ENCODE data around the gene UBE2G2. TPM values are rescaled to one million over a fixed set of nuclear protein-coding genes. Genes with fewer than 3 reads are reported as not detected.

Gene UBE2G2
- polyA plus RNA-seq, 1 donor (not counting 4 experiments of a cell fraction or from before 2014, with no cell fraction given) = 106 TPM

DNA sequence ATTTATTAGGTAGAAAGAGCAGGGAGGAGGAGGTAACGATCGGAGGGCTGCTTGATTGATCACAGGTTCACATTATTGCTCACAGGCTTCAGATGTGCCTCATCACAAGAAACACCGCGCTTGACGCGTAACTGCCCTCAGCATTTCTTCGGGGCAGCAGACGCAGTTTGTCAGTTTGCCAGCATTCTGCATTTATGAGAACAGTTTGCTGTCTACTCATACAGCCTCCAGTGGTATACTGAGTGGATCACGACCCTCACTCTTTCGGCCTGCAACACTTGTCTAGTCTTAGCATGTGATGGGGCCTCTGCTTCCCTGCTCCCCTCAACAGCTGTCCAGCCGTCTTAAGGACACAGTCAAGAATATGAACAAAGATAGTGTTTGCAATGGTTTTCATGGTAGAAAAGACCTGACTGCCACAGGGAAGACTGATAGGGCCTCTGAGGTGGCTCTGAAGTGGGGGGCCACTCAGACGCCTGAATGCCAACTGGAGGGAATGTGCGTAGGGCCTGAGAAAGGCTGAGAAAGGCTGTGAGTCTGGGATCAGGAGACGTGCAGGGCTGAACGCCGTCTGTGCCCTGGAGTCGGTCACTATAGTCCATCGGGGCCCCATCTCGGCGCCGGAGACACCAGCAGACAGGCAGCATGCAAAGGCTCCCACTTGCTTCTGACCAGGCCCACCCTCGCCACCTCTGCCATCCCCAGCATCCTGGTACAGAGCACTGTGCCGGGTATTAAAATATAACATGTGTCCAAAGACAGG is 45.0 kb downstream of the UBE2G2 start:
- no peak overlapping the region for H2AFZ ChIP-seq (ENCODE audit: control insufficient read depth, low read length)
- TF ChIP-seq EZH2 (IDR thresholded peaks at IDR 0.05; ENCODE audit: low read length) = no peak
- TF ChIP-seq, protein P1, sequence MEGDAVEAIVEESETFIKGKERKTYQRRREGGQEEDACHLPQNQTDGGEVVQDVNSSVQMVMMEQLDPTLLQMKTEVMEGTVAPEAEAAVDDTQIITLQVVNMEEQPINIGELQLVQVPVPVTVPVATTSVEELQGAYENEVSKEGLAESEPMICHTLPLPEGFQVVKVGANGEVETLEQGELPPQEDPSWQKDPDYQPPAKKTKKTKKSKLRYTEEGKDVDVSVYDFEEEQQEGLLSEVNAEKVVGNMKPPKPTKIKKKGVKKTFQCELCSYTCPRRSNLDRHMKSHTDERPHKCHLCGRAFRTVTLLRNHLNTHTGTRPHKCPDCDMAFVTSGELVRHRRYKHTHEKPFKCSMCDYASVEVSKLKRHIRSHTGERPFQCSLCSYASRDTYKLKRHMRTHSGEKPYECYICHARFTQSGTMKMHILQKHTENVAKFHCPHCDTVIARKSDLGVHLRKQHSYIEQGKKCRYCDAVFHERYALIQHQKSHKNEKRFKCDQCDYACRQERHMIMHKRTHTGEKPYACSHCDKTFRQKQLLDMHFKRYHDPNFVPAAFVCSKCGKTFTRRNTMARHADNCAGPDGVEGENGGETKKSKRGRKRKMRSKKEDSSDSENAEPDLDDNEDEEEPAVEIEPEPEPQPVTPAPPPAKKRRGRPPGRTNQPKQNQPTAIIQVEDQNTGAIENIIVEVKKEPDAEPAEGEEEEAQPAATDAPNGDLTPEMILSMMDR (optimal IDR thresholded peaks at IDR 0.05 in 1 of 3, IDR thresholded peaks at IDR 0.05 in 1 of 3, conservative IDR thresholded peaks at IDR 0.05 in 1 of 3; ENCODE audit: extremely low read depth in 1 of 3, insufficient read depth in 2 of 3, low read length in 3 of 3) = no peak
- H3K9me1 ChIP-seq (ENCODE audit: control insufficient read depth, extremely low read depth, insufficient read depth, low read length) = no peaks in the 10 kb centered on the region
- DNase-seq (ENCODE audit: low read depth, low spot score) (no peak), FAIRE-seq (no peak)
- H4K20me1 ChIP-seq (ENCODE audit: control insufficient read depth, extremely low read depth, insufficient read depth, low read length) = no peaks in the 10 kb centered on the region
- H3K36me3 ChIP-seq (ENCODE audit: control insufficient read depth in 2 of 2, extremely low read depth in 1 of 2, insufficient read depth in 2 of 2, low read length in 2 of 2) = no peaks in the 10 kb centered on the region
- dilution Hi-C loops (cut with MboI; ENCODE audit: extremely low pct_ligation_motif_present, low sequenced_read_pairs) = no loop called here
- no peak overlapping the region for H3K4me2 ChIP-seq (ENCODE audit: control insufficient read depth, extremely low read depth, insufficient read depth, low read depth, low read length)
- H3K4me3 ChIP-seq (ENCODE audit: control insufficient read depth in 2 of 3, extremely low read depth in 1 of 3, insufficient read depth in 2 of 3, low read depth in 1 of 3, low read length in 3 of 3) = no peak overlapping the region
- H3K27ac ChIP-seq (ENCODE audit: control insufficient read depth, insufficient read depth, low read length) = no peak overlapping the region
- H3K79me2 ChIP-seq (ENCODE audit: control insufficient read depth, insufficient read depth, low read length) = no peaks in the 10 kb centered on the region
- peaks cover 23% of the 10 kb centered on the region for H3K4me1 ChIP-seq (ENCODE audit: control insufficient read depth, extremely low read depth, insufficient read depth, low read length)
- no peaks in the 10 kb centered on the region for H3K9me3 ChIP-seq (ENCODE audit: control insufficient read depth, low read depth, low read length)
- H3K27me3 ChIP-seq (ENCODE audit: control insufficient read depth, extremely low read depth, insufficient read depth, low read length) = no peaks in the 10 kb centered on the region
- H3K9ac ChIP-seq (ENCODE audit: control insufficient read depth, extremely low read depth, insufficient read depth, low read length) = no peak overlapping the region

DNA sequence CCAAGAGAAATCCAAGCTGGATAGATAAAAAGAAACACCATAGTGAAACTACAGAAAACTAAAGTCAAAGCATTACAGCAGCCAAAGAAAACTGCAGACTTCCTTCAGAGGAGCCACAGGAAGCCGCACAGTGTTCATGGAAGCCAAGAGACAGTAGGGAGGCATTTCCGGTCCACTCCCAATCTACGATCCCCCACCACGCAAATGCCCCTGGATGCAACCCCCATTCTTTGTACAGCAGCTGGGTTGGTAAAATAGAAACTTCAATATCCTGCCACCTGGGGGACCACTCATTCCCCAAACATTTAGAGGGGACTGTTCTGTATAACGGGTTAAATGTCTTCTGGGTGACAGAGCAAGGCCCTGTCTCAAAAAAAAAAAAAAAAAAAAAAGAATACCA is 46.4 kb downstream of the UBE2G2 start:
- peaks cover 34% of the 10 kb centered on the region for H3K4me1 ChIP-seq (ENCODE audit: control insufficient read depth, extremely low read depth, insufficient read depth, low read length)
- no peaks in the 10 kb centered on the region for H3K9me3 ChIP-seq (ENCODE audit: control insufficient read depth, low read depth, low read length)
- no peak overlapping the region for H3K9ac ChIP-seq (ENCODE audit: control insufficient read depth, extremely low read depth, insufficient read depth, low read length)
- H3K4me2 ChIP-seq (ENCODE audit: control insufficient read depth, extremely low read depth, insufficient read depth, low read depth, low read length) = no peak overlapping the region
- H4K20me1 ChIP-seq (ENCODE audit: control insufficient read depth, extremely low read depth, insufficient read depth, low read length) = no peaks in the 10 kb centered on the region
- dilution Hi-C loops (cut with MboI; ENCODE audit: extremely low pct_ligation_motif_present, low sequenced_read_pairs) = no loop called here
- H2AFZ ChIP-seq (ENCODE audit: control insufficient read depth, low read length) = no peak overlapping the region
- H3K27ac ChIP-seq (ENCODE audit: control insufficient read depth, insufficient read depth, low read length) = no peak overlapping the region
- no peak for TF ChIP-seq EZH2 (IDR thresholded peaks at IDR 0.05; ENCODE audit: low read length)
- TF ChIP-seq, protein P1 (optimal IDR thresholded peaks at IDR 0.05 in 1 of 3, IDR thresholded peaks at IDR 0.05 in 1 of 3, conservative IDR thresholded peaks at IDR 0.05 in 1 of 3; ENCODE audit: extremely low read depth in 1 of 3, insufficient read depth in 2 of 3, low read length in 3 of 3) = peak in 1 of 3 experiments; percentile 7
- H3K79me2 ChIP-seq (ENCODE audit: control insufficient read depth, insufficient read depth, low read length) = peaks cover 6% of the 10 kb centered on the region
- H3K27me3 ChIP-seq (ENCODE audit: control insufficient read depth, extremely low read depth, insufficient read depth, low read length) = no peaks in the 10 kb centered on the region
- H3K9me1 ChIP-seq (ENCODE audit: control insufficient read depth, extremely low read depth, insufficient read depth, low read length) = no peaks in the 10 kb centered on the region
- FAIRE-seq (no peak), DNase-seq (ENCODE audit: low read depth, low spot score) (no peak)
- H3K36me3 ChIP-seq (ENCODE audit: control insufficient read depth in 2 of 2, extremely low read depth in 1 of 2, insufficient read depth in 2 of 2, low read length in 2 of 2) = no peaks in the 10 kb centered on the region
- no peak overlapping the region for H3K4me3 ChIP-seq (ENCODE audit: control insufficient read depth in 2 of 3, extremely low read depth in 1 of 3, insufficient read depth in 2 of 3, low read depth in 1 of 3, low read length in 3 of 3)
